Measurements from ENCODE around the gene OTOP1.
"Not testable (repeated sequence)": the region's sequence is repeated elsewhere in the genome, so short reads cannot be mapped to it uniquely, and the experiment has no call there.

Gene OTOP1

GRCh38 chr4:4226606-4227438 is at the start of gene OTOP1:
TSS of gene OTOP1 (minus strand) at chr4:4226929. CDS start at chr4:4226864, 65 bp downstream.
- no peak for FAIRE-seq
- DNase-seq (ENCODE audit: low spot score): no peak

- DNase-seq (ENCODE audit: low spot score) (no peak), FAIRE-seq (no peak)
Observed at GRCh38 chr4:4274226-4274625, 47.5 kb upstream of the OTOP1 start.

GRCh38 chr4:4271912-4272311 is 45.2 kb upstream of the OTOP1 start:
- no peak for DNase-seq (ENCODE audit: low spot score)

GRCh38 chr4:4270529-4270928 is 43.8 kb upstream of the OTOP1 start:
- DNase-seq (ENCODE audit: low spot score) (no peak), FAIRE-seq (no peak)

More at GRCh38 chr4:4271912-4272311, 45.2 kb upstream of the OTOP1 start:
- no peak for FAIRE-seq

- DNase-seq (ENCODE audit: low spot score): no peak
- no peak for FAIRE-seq
Observed at GRCh38 chr4:4269856-4270255, 43.1 kb upstream of the OTOP1 start.

- FAIRE-seq: no peak
- DNase-seq (ENCODE audit: low spot score): no peak
Observed at GRCh38 chr4:4269331-4269731, 42.6 kb upstream of the OTOP1 start.

GRCh38 chr4:4268776-4269175 is 42.0 kb upstream of the OTOP1 start:
- no peak for DNase-seq (ENCODE audit: low spot score)
- no peak for FAIRE-seq

GRCh38 chr4:4267981-4268380 is 41.3 kb upstream of the OTOP1 start:
- FAIRE-seq (no peak), DNase-seq (ENCODE audit: low spot score) (no peak)

GRCh38 chr4:4260185-4260751 is 33.5 kb upstream of the OTOP1 start:
- peak; percentile 38 for FAIRE-seq
- peak; percentile 53 for DNase-seq (ENCODE audit: low spot score)

GRCh38 chr4:4259484-4260100 is 32.9 kb upstream of the OTOP1 start:
- DNase-seq (ENCODE audit: low spot score): no peak
- FAIRE-seq: no peak

GRCh38 chr4:4257705-4258104 is 31.0 kb upstream of the OTOP1 start:
- FAIRE-seq; DNase-seq (ENCODE audit: low spot score): not testable (repeated sequence)

- FAIRE-seq (no peak), DNase-seq (ENCODE audit: low spot score) (no peak)
Observed at GRCh38 chr4:4256799-4257198, 30.1 kb upstream of the OTOP1 start.

GRCh38 chr4:4254666-4255065 is 27.9 kb upstream of the OTOP1 start:
- DNase-seq (ENCODE audit: low spot score): no peak
- no peak for FAIRE-seq

- FAIRE-seq: no peak
Observed at GRCh38 chr4:4254199-4254598, 27.5 kb upstream of the OTOP1 start.

GRCh38 chr4:4249866-4250265 is 23.1 kb upstream of the OTOP1 start:
- no peak for DNase-seq (ENCODE audit: low spot score)
- FAIRE-seq: no peak

More at GRCh38 chr4:4254199-4254598, 27.5 kb upstream of the OTOP1 start:
- DNase-seq (ENCODE audit: low spot score): no peak

GRCh38 chr4:4249342-4249741 is 22.6 kb upstream of the OTOP1 start:
- DNase-seq (ENCODE audit: low spot score); FAIRE-seq: not testable (repeated sequence)

GRCh38 chr4:4248885-4249203 is 22.1 kb upstream of the OTOP1 start:
- DNase-seq (ENCODE audit: low spot score) (no peak), FAIRE-seq (no peak)

GRCh38 chr4:4248029-4248884 is 21.5 kb upstream of the OTOP1 start, which contains the start of gene TMEM128:
TSS of gene TMEM128 (minus strand) at chr4:4248223. CDS start at chr4:4248202, 21 bp downstream.
- FAIRE-seq (peak; percentile 40), DNase-seq (ENCODE audit: low spot score) (peak; percentile 86)

- FAIRE-seq: no peak
Observed at GRCh38 chr4:4247696-4248028, 20.9 kb upstream of the OTOP1 start.

GRCh38 chr4:4245172-4245571 is 18.4 kb upstream of the OTOP1 start:
- no peak for DNase-seq (ENCODE audit: low spot score)

More at GRCh38 chr4:4247696-4248028, 20.9 kb upstream of the OTOP1 start:
- DNase-seq (ENCODE audit: low spot score): no peak

GRCh38 chr4:4239551-4239950 is 12.8 kb upstream of the OTOP1 start:
- DNase-seq (ENCODE audit: low spot score); FAIRE-seq: not testable (repeated sequence)

More at GRCh38 chr4:4245172-4245571, 18.4 kb upstream of the OTOP1 start:
- no peak for FAIRE-seq
